HepG2 (cell line): ENCODE measurements around the gene SLC29A2. TPM values are rescaled to one million over a fixed set of nuclear protein-coding genes. Genes with fewer than 3 reads are reported as not detected.
"Not testable (repeated sequence)": the region's sequence is repeated elsewhere in the genome, so short reads cannot be mapped to it uniquely, and the experiment has no call there.

ENCODE experiments used
- ATAC-seq: fragments of 200-7000 bp; cut with Tn5 transposase; 3 replicates; pipeline ENCODE4 v1.9.1; 2020; ENCODE audit warnings: mild to moderate bottlenecking, moderate library complexity
- BruUV-seq: library from RNA; stranded (reverse); fragments of 400-500 nt; replicated peaks from 2 replicates; lab custom pipeline; 2021; lab: Mats Ljungman, UMichigan
- CTCF ChIA-PET: fragments of 300-600 bp; formaldehyde crosslinking; extraction: SDS; loops from one replicate; lab custom pipeline; 2021; ENCODE audit warnings: low total read pairs, inconsistent platforms, low intra/inter-chr PET ratio; lab: Yijun Ruan, JAX
- POLR2A ChIA-PET: fragments of 350-600 bp; sonication (Branson Sonifier 250); formaldehyde crosslinking; loops from one replicate; lab custom pipeline; 2020; ENCODE audit warnings: antibody characterized with exemption, inconsistent platforms; lab: Yijun Ruan, JAX
- DNase-seq: peaks from one replicate; pipeline ENCODE4 v3.0.0-alpha.2; 2015; ENCODE audit warnings: low spot score
- FAIRE-seq: peaks from 3 replicates; lab custom pipeline; 2011; peaks lifted over from hg19 to GRCh38; lab: Jason Lieb, UNC
- H2AFZ ChIP-seq: one replicate; pipeline ENCODE4 v1.6.1; 2011; ENCODE audit warnings: low read length, inconsistent platforms
- H3K27ac ChIP-seq: fragments of 300-600 bp; 3 replicates; pipeline ENCODE4 v1.8.0; 2011; ENCODE audit warnings: mixed run types, mild to moderate bottlenecking, mixed read lengths, low read length, inconsistent platforms; ENCODE audit not compliant: insufficient read depth; ENCODE audit errors: extremely low read length
- H3K27me3 ChIP-seq, 2 experiments: fragments of 200-600 bp in 1 of 2; 2 replicates in 1 of 2; 3 replicates in 1 of 2; pipeline versions ENCODE4 v1.6.0 to v1.8.0; 2011; ENCODE audit warnings: low read length in 2 of 2, mild to moderate bottlenecking in 2 of 2, moderate library complexity in 2 of 2, inconsistent platforms in 1 of 2; ENCODE audit not compliant: insufficient read depth in 2 of 2, control insufficient read depth in 1 of 2
- H3K36me3 ChIP-seq, 2 experiments: fragments of 200-600 bp in 1 of 2; replicated peaks in 1 of 2; 2 replicates in 1 of 2; 3 replicates in 1 of 2; pipeline versions ENCODE4 v1.5.1 to v1.8.0; 2011; ENCODE audit warnings: low read length in 2 of 2, inconsistent platforms in 1 of 2; ENCODE audit not compliant: insufficient read depth in 2 of 2, control insufficient read depth in 1 of 2
- H3K4me1 ChIP-seq: 2 replicates; pipeline ENCODE4 v1.5.1; 2012; ENCODE audit warnings: low read length, inconsistent platforms; ENCODE audit not compliant: insufficient read depth
- H3K4me2 ChIP-seq: 2 replicates; pipeline ENCODE4 v1.6.0; 2011; ENCODE audit warnings: low read depth, low read length, inconsistent platforms
- H3K4me3 ChIP-seq, 3 experiments: fragments of 200-600 bp in 1 of 3; sonication (generic), shearing (Covaris generic) in 1 of 3; replicated peaks in 1 of 3; 2 replicates each; pipeline ENCODE4 v1.5.1; 2011 to 2016; ENCODE audit warnings: low read length in 3 of 3, inconsistent platforms in 2 of 3, low read depth in 2 of 3, mild to moderate bottlenecking in 2 of 3, control low read depth in 1 of 3, mixed read lengths in 1 of 3; ENCODE audit not compliant: insufficient read depth in 1 of 3
- H3K79me2 ChIP-seq: one replicate; pipeline ENCODE4 v1.6.1; 2011; ENCODE audit warnings: low read length, inconsistent platforms; ENCODE audit not compliant: insufficient read depth
- H3K9ac ChIP-seq: 2 replicates; pipeline ENCODE4 v1.6.0; 2011; ENCODE audit warnings: mild to moderate bottlenecking, low read depth, low read length, inconsistent platforms; ENCODE audit not compliant: insufficient read depth
- H3K9me3 ChIP-seq: 2 replicates; pipeline ENCODE4 v1.5.1; 2012; ENCODE audit warnings: mild to moderate bottlenecking, low read length
- H4K20me1 ChIP-seq: 2 replicates; pipeline ENCODE4 v1.6.0; 2011; ENCODE audit warnings: inconsistent platforms, mild to moderate bottlenecking, low read length, moderate library complexity; ENCODE audit not compliant: insufficient read depth
- BHLHE40 ChIP-seq: IDR thresholded peaks from 2 replicates; pipeline ENCODE4 v1.6.1; 2011; ENCODE audit warnings: low read length, improper control_type of control experiment
- SIX1 ChIP-seq: sonication (generic); formaldehyde crosslinking; IDR thresholded peaks from 2 replicates; pipeline ENCODE4 v1.4.0; 2020; ENCODE audit warnings: missing genetic modification reagents, borderline replicate concordance
- ZNF460 ChIP-seq: sonication (generic); formaldehyde crosslinking; IDR thresholded peaks from 2 replicates; pipeline ENCODE4 v1.5.1; 2020; ENCODE audit warnings: missing genetic modification reagents, mild to moderate bottlenecking, borderline replicate concordance
- WGBS: methylation state at CpG from one replicate; pipeline ENCODE4 v1.1.6; 2017; ENCODE audit warnings: low lambda C conversion rate; 5-methylcytosine and 5-hydroxymethylcytosine counted together
- in situ Hi-C: cut with HindIII; loops from 2 replicates; pipeline ENCODE4 v1.10.0; 2017; ENCODE audit warnings: low pct_unique_long_range_greater_than_20kb; ENCODE audit not compliant: extremely low pct_ligation_motif_present
- intact Hi-C: fragments of 100-400 bp; cut with micrococcal nuclease; formaldehyde crosslinking; loops from one replicate; pipeline ENCODE4 v1.10.0; 2022; ENCODE audit not compliant: unreplicated experiment
- polyA plus RNA-seq, 8 experiments: library from polyadenylated mRNA; depleted of rRNA in 3 of 8; stranded (reverse) in 7 of 8; unstranded in 1 of 8; fragments of >200 nt; fragmentation: Illumina TruSeq in 4 of 8; extraction: Trizol in 4 of 8; gene quantifications; 2 replicates each; pipeline versions ENCODE4 v1.2.1 to v1.2.3, GENCODE V29; 2011 to 2016; ENCODE audit warnings: low read depth in 4 of 8, missing spikeins in 1 of 8, mixed read lengths in 1 of 8; ENCODE audit not compliant: insufficient read depth in 1 of 8
- total RNA-seq, 5 experiments: library from RNA; depleted of rRNA; stranded (reverse); fragments of >200 nt; fragmentation: Illumina TruSeq; extraction: Trizol; gene quantifications; 2 replicates each; pipeline ENCODE4 v1.2.3, GENCODE V29; 2016; ENCODE audit warnings: low read depth in 1 of 5

SLC29A2 gene
- total and polyA plus RNA-seq, 2 of the 13 experiments (the other 11 are each of a cell fraction or from before 2014, with no cell fraction given) = 0.63 to 0.66 TPM

- CTCF ChIA-PET, H3K4me3 ChIP-seq, FAIRE-seq, H3K27ac ChIP-seq, H2AFZ ChIP-seq, H3K4me2 ChIP-seq, BruUV-seq, DNase-seq, H3K27me3 ChIP-seq, H3K36me3 ChIP-seq, in situ Hi-C loops, H3K9ac ChIP-seq, H3K9me3 ChIP-seq: not testable (repeated sequence)
- 39% methylated on average over 5 of the region's 13 CpGs for WGBS
- POLR2A ChIA-PET = interaction anchor here (1.1 kb wide), 1 partner anchor 856 kb away, joined by 3 read pairs; no protein-coding TSS in a partner anchor
- H3K4me1 ChIP-seq = peaks cover 20% of the 10 kb centered on the region
- peak; percentile 23; the same call in 1 of the 2 replicates for TF ChIP-seq BHLHE40
- peak; percentile 13; the same call in 1 of the 2 replicates for TF ChIP-seq ZNF460 (CRISPR knock-in tag)
- 0 out of 2 replicates have a peak, but pooled peaks have one; percentile 55 for TF ChIP-seq SIX1
- TF ChIP-seq, all 625 proteins: peak for 3; not testable (repeated sequence) for 622
- not testable (repeated sequence) for ATAC-seq, H4K20me1 ChIP-seq, H3K79me2 ChIP-seq
- intact Hi-C loops = loop anchor here (10.0 kb wide), 1 partner anchor 70 kb away; the partner anchor contains the start of gene CD248
These were observed 12.8 kb upstream of the SLC29A2 start for GRCh38 chr11:66384316-66384715.

GRCh38 chr11:66380264-66380663 is 8.7 kb upstream of the SLC29A2 start:
- BruUV-seq, H3K36me3 ChIP-seq, H3K27me3 ChIP-seq, in situ Hi-C loops, H3K9me3 ChIP-seq, POLR2A ChIA-PET, ATAC-seq, H2AFZ ChIP-seq, DNase-seq, H3K27ac ChIP-seq, H4K20me1 ChIP-seq, FAIRE-seq, CTCF ChIA-PET, H3K9ac ChIP-seq, H3K4me3 ChIP-seq, H3K4me2 ChIP-seq, H3K4me1 ChIP-seq, H3K79me2 ChIP-seq: not testable (repeated sequence)
- WGBS = 31% methylated on average over 7 of the region's 7 CpGs
- intact Hi-C loops = loop anchor here (10.0 kb wide), 1 partner anchor 65 kb away; the partner anchor contains the start of gene CD248

GRCh38 chr11:66373690-66374287 is 2.2 kb upstream of the SLC29A2 start:
- H4K20me1 ChIP-seq, CTCF ChIA-PET, H3K79me2 ChIP-seq, DNase-seq, H3K4me2 ChIP-seq, ATAC-seq, intact Hi-C loops, H3K4me3 ChIP-seq, FAIRE-seq, H3K27me3 ChIP-seq, H3K9ac ChIP-seq, H3K9me3 ChIP-seq, BruUV-seq, H3K36me3 ChIP-seq, in situ Hi-C loops, H2AFZ ChIP-seq, H3K27ac ChIP-seq: not testable (repeated sequence)
- POLR2A ChIA-PET = interaction anchor here (2.1 kb wide), 1 partner anchor 61 kb away, joined by 6 read pairs; no protein-coding TSS in a partner anchor
- H3K4me1 ChIP-seq = peaks cover 29% of the 10 kb centered on the region
- 44% methylated on average over 9 of the region's 9 CpGs for WGBS
